GM18526 (cell line): ENCODE measurements around the gene SMCO1.

Source experiments
- POLR2A ChIP-seq: IDR thresholded peaks from 3 replicates; pipeline ENCODE4 v1.6.1; 2011; ENCODE audit not compliant: insufficient read length; ENCODE audit errors: extremely low read depth

The SMCO1 gene

GRCh38 chr3:196525141-196525540 lies 10.0 kb upstream of the SMCO1 start:
- no peak for TF ChIP-seq POLR2A

- TF ChIP-seq POLR2A = no peak
Measured at GRCh38 chr3:196524527-196524926, 9.4 kb upstream of the SMCO1 start.

- no peak for TF ChIP-seq POLR2A
Measured at GRCh38 chr3:196523841-196524240, 8.7 kb upstream of the SMCO1 start.

GRCh38 chr3:196519718-196520082 lies 4.6 kb upstream of the SMCO1 start:
- no peak for TF ChIP-seq POLR2A

GRCh38 chr3:196518966-196519717 lies 4.0 kb upstream of the SMCO1 start:
- TF ChIP-seq POLR2A = no peak

- TF ChIP-seq POLR2A = no peak
Measured at GRCh38 chr3:196517919-196518318, 2.8 kb upstream of the SMCO1 start.

GRCh38 chr3:196517162-196517800 lies 2.1 kb upstream of the SMCO1 start:
- TF ChIP-seq POLR2A = no peak

GRCh38 chr3:196514350-196514716 lies 813 bp downstream of the SMCO1 start:
- TF ChIP-seq POLR2A = no peak

- no peak for TF ChIP-seq POLR2A
Measured at GRCh38 chr3:196513697-196514349, 1.3 kb downstream of the SMCO1 start.

GRCh38 chr3:196506687-196507086 lies 8.5 kb downstream of the SMCO1 start:
- TF ChIP-seq POLR2A = no peak

- no peak for TF ChIP-seq POLR2A
Measured at GRCh38 chr3:196504556-196504955, 10.6 kb downstream of the SMCO1 start.

- TF ChIP-seq POLR2A = peak; percentile 95
Measured at GRCh38 chr3:196503196-196504076, 11.7 kb downstream of the SMCO1 start, which contains the start of gene RNF168. RNF168 (minus strand) TSS chr3:196503768; CDS start chr3:196503173, 595 bp downstream.

- TF ChIP-seq POLR2A = no peak
Measured at GRCh38 chr3:196502775-196503195, 12.4 kb downstream of the SMCO1 start.

GRCh38 chr3:196501316-196502044 lies 13.7 kb downstream of the SMCO1 start:
- TF ChIP-seq POLR2A = no peak
